HuH-7 (cell line): Measurements from ENCODE around the gene TPCN1.

Experiments
- DNase-seq: peaks from one replicate; pipeline ENCODE4 v3.0.0; 2011; ENCODE audit warnings: low spot score

TPCN1 gene

DNA sequence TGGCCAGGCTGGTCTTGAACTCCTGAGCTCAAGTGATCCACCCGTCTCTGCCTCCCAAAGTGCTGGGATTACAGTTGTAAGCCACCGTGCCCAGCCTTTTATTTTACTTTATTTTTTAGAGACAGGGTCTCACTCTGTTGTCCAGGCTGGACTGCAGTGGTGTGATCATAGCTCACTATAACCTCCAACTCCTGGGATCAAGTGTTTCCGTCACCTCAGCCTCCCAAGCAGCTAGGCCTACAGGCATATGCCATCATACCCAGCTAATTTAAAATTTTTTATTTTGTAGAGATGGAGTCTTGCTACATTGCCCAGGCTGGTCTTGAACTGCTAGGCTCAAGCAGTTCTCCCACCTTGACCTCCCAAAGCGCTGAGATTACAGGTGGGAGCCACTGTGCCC lies 3.7 kb downstream of the TPCN1 start:
- DNase-seq, result no peak

DNA sequence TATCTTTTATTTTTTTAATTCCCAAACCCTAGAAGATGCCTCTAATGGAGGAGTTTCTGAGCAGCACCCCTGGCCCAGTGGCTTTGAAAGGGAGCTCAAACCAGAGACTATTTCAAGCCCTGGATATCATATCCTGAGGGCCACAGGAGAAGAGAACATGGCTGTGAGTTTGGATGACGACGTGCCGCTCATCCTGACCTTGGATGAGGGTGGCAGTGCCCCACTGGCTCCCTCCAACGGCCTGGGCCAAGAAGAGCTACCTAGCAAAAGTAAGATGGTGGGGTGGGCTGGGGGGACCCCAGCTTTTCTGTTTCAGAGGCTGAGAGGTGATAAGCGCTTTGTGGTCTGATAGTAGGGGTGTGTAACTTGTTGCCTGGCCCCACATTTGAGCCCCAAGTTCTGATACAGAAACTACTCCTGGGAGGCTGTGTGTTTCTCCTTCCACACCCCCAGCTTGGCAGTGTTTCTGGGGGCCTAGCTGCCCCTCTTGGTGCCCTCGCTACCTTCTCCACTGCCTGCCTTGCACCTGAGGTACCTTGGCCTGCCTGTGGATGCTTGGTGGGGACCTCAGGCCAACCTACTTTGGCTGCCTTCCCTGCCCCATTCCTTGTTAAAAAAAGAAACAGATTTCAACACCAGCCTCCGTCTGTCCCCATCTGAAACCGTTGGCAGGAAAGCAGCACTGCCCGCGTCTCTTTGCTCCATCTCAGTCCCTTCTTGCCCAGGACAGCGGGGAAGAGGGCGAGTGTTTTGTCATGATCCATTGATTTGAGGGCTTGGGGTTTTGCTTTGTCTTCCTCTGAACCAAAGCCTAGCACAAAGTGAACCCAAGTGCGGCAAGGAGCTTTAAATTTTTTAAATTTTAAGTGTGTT lies 5.7 kb downstream of the TPCN1 start:
- DNase-seq, result no peak

DNA sequence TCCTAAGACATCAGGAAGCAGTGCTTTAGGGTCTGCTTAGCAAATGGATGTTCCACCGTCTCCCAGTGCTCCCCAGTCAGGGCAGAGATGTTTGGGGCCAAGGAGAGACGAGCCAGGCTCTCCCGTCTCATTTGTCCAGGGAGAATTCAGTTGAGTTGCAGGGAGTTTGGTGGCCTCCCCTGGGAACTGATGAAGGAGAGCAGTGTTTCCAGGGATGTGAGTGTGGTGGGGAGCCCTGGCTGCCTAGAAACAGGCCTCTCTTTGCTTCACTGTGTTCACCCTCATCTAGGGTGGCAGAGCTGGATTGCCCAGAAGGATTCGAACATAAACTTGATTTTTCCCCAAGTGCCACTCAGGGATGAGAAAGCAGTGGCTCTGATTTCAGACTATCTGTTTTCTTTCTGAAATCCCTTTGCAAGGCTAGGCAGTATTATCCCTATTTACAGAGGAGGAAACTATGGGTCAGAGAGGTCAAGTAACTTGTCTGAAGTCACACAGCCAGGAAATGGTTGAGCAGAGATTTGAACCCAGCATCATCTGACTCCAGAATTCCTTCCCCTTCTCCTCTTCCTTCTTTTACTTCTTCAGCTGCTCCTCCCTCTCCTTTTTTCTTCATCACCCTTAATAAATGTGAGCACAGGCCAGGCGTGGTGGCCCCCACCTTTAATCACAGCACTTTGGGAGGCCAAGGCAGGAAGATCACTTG lies 6.6 kb downstream of the TPCN1 start:
- DNase-seq, result no peak

DNA sequence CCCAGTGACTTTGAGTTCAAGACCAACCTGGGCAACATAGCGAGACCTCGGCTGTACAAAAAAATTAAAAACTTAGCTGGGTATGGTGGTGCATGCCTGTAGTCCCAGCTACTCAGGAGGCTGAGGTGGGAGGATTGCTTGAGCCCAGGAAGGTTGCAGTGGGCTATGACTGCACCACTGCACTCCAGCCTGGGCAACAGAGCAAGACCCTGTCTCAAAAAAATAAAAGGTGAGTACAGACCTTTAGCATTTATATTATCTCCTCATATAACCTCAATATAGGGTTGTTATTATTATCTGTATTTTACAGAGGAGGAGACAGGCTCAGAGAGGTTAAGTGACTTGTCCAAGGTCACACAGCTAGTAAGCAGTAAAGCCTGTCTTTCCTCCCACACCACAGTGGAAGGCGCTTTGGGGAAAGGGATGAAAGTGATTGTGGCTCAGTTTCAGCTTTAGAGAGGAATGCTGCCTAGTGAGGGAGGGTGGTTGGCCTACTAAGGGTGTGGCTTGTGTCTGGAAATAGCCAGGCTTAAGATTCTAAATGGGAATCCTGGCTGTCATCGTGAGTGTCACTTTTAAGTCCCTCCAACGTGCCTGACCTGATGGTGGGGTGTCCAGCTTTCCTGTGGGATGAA lies 7.2 kb downstream of the TPCN1 start:
- no peak for DNase-seq

DNA sequence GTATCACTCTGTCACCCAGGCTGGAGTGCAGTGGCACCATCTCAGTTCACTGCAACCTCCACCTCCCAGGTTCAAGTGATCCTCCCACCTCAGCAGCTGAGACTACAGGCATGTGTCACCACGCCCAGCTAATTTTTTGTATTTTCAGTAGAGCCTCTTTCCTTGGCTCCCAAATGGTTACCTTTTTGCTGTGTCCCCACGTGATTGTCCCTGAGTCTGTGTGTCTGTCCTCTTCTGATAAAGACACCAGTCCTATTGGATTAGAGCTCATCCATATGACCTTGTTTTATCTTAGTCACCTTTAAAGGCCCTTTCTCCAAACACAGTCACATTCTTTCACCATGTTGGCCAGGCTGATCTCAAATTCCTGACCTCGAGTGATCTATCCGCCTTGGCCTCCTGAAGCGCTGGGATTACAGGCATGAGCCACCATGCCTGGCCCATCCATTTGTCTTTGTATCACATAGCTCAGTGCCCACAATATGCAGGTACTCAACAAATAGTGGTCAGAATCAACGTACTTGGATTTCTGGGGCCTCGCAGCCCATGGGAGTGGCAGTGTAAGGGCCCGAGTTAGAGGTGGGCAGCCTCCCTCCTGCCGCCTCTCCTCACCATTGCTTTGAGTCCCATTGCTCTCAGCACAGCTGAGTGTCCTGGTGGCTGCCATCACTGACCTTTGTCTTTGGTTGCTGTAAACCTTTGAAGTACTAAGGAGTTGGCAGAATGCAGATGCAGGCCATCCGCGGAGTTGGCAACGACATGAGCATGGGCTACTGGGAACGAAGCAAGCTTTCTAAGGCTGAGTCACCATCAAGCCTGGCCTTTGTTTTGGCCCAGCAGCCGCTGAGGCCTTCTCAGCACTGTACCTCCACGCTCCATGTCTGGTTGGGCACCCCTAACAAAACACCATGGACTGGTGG lies 9.3 kb downstream of the TPCN1 start:
- DNase-seq, result no peak

DNA sequence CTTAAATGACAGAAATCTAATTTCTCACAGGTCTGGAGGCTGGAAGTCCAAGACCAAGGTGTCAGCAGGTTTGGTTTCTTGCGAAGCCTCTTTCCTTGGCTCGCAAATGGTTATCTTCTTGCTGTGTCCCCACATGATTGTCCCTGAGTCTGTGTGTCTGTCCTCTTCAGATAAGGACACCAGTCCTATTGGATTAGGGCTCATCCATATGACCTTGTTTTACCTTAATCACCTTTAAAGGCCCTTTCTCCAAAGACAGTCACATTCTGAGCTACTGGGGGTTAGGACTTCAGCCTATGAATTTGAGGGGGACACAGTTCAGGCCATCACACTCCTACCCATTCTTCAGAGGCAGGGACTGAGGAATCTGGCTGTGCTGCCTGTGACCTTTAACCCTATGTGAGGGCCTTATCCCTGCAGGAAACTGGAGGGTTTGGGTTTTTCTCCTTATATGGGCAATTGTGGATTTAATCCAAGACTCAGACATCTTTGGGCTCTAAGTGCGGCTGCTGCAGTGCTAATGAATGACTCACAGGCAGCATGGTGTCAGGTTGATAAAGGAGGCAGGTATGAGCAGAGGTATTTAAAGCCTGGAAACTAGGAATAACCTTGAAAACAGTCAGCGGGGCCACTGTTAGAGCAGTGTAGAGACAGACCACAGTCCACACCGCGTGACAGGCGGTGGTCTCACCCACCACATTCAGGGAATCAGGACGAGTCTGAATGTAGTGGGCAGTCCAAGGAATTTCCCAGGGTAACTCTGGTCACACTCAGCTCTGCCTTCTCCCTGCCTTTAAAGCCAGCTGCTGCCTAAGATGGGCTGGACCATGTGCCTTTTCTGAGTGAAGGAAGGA lies 10.2 kb downstream of the TPCN1 start:
- no peak for DNase-seq

DNA sequence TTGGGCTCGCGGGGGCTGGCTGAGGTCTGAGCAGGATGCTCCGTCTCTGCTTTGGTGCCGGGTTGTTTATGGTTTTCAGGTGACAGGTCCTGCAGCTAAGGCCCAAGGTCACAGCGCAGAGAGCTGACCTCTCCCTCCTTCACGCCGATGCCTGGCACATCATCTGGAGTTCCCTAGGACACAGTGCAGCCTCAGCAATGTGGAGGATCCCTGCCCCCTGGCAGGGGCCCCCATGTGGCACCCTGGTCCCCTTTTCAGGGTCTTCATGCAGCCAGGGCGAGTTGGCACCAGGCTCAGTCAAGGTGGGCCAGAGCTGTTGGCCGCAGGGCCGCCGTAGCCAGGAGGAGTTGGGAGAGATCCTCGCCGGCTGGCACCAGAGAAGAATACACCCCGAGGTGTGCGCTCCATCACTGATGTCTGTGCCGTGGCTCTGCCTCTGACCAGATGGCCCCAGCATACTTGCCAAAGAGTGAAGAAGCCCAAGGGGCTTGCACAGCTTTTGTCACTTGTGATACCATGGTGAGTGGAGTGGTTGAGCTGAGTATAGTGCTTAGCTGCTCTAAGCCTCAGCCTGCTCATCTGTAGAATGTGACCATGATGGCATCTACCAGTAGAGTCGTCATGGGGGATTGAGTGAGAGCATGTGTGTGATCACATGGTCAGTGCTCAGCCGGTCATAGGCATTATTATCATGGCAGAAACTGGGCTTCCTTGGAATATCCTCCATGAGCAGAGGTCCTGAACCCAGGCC lies 11.0 kb downstream of the TPCN1 start:
- no peak for DNase-seq

DNA sequence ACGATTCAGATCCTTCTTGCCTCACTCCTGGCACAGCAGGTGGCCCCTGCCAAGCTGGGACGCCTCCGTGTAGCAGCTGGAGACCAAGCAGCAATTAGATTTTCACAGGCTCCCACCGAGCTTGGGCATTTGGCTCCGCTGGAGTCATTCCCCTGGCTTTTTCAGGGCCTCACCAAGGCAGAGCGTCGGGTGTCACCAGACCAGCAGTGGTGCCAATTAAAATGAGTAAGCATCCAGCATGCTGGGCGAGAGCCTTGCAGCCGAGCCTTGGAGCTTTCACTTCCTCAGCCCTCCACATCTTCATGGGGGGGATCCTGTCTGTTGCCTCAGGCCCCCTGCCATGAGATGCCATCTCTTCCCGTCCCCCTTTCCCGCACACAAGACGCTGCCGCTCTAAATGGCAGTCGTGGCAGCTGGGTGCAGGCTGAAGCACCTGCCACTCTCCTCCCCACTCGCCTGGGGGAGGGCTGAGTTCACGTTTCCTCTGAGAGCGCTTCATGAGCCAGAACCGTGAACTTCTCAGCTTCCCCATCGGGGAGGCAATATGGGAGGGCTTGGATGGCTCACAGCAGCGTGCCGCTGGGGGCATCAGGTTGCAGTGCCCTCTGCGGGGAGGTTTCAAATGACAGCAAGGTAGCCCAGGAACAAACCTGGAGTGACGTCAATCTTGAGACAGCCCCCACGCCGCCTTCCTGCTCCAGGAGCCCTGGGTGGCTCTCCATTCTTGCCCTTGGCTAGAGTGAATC lies 11.7 kb downstream of the TPCN1 start:
- DNase-seq, result no peak

DNA sequence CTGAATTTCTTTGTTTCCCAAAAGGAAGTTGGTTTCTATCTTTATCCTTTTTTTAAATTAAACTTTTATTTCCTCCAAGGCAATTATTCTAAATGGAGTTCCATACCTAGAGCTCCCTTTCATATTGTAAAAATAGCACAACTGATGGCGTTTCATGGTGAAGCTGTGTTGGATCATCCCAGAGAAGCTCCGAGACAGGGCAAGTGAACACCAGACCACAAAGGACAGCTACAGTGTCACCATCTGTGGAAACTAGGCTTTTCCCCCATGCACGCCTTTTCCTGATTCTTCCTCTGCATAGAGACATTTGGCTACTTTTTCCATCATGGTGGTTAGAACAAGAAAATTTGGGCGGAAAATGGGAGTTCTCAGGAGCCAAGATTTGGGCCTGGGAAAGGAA lies 12.7 kb downstream of the TPCN1 start:
- DNase-seq, result no peak

DNA sequence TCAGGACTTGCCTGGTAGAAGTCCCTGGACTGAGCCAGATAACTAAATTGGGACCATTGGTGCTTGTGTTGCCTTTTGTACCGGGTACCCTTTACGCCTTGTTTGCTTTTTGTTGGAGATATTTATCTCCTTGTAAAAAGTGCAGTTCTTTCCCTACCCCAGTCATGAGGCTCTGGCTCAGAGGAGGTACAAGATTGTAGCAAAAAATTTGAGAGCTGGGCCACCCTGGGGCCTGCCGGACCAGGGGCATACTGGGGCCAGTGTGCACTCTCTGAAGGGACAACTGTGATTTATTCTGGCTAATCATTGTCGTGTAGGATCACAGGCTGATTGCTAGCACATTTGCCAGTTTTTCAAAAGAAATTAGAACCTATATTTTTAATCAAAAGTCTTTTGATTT lies 13.2 kb downstream of the TPCN1 start:
- DNase-seq, result no peak

DNA sequence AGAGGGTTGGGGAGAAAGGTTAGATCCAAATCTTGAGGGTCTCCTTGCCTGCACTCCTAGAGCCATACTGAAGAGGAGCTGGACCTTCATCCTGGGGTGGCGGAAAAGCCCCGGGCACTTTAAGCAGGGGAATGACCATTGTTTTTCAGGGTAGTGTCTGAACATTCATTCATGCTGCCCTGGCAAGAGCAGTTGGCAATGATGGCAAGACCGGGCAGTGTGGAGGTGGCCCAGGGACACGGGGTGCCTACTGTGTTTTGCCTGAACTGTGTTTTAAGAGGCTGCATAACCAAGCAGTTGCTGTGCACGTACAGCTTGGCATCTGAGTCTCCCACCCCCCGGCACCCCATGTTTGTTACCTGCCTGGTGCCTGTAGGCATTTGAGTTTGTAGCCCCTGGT lies 14.7 kb downstream of the TPCN1 start:
- no peak for DNase-seq

DNA sequence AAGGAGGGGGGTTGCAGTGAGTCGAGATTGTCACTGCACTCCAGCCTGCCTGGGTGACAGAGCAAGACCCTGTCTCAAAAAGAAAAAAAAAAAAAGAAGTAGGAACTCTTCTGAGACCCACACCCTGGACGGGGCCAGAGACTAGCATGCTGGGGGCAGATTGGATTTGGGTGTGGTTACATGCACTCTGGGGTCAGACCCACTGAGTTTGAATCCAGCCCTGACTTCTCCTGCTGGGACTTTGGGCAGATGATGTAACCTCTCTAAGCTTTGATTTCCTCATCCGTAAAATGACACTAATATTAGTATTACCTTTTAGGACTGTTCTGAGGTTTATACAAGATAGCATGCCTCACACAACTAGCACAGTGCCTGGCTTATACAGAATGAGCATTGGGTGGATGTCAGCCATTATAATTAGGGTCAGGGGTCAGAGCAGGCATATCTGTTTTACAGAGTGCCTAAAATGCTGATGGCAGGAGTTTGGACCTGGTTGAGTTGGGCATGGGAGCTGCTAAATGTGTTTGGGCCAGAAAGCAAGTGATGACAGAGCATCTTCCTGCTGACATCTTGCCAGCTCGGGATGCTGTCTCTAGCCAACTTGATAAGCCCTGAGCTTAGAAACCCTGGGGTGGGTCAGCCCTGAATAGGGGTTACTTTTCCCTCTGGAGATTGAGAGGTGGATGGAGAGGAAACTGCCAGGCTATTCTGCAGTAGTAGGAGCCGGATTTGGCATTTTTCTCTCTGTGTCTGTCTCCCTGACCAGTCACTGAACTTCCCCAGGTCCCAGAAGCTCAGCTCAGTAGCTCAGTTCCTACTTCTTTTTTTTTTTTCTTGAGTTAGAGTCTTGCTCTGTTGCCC lies 15.5 kb downstream of the TPCN1 start:
- DNase-seq, result no peak

DNA sequence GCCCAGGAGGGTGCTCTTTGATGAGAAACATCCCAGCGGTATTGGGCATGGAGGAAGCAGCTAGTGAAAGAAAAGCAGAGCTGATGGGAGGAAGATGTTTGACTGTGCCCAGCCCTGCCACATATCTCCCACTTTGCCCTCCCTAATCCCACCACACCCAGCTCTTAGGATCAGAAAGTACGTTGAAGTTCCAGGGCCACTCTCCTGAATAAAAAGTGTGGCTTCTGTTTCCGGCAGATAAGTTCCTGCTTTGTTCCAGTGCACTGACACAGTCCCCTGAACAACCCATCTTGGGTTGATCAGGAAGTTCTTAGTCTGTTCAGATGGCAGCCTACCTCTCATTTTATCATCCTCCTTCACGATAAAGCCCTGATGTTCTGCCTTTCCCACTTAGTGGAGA lies 16.5 kb downstream of the TPCN1 start:
- no peak for DNase-seq

DNA sequence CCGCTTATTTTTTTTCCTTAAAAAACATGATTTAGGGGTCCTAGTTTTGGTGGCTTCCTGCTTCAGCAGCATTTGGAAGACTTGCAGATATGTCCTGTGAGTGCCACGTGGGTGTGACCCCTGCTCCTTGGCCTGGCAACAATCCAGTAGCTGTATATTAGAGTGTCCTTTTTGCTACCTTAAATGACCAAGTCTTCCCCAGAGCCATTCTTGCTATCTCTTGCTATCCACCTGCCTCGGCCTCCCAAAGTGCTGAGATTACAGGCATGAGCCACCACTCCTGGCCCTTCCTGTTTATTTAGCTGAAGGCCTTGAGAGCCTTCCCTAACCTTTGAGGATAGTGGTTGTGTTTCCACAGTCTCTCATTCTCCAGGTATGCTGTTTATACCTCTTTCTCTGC lies 17.0 kb downstream of the TPCN1 start:
- DNase-seq, result no peak

DNA sequence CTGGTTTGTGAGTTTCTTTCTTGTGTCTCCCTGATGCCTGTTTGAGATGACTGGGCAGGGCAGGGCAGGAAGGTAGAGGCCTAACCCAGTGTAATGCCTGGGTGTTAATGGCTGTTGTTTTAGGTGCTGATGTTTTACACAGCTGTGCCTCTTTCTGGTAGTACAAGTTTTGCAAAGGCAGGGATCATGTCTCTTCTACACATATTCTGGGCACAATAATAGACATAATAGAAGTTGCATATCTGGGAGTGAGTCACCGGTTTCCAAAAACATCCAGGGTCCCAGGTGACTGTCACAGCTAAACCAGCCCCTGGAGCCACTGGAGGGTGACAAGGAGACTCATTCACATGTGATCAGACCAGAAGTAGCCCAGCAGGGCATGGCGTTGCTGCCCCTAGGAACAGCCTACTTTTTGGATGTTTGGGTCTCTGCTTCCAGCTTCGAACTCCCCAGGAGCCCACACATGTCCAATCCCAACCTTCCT lies 18.1 kb downstream of the TPCN1 start:
- DNase-seq, result no peak

DNA sequence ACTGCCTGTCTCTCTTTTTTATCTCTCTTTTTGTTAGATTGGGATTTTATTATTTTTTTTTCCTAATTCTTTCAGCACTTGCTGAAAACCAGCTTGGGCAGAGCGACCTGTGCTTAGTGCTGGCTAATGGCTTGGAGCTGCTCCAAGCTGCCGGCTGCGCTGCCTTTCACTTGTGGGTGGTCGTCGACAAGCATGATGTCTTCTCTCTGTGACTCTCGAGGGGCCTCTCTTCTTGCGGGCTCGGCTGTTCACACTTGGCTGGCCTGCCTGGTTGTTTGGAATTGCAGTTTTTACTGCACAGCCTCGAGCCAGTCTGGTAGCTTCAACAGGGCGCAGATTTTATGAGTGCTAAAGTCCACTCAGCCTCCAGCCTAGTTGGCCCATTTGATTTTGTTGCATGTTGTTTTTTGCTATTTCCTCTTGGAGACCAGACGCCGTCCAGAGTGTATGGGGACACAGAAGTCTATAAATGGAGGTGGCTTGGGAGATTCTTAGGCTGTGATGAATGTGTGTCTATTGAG lies 18.6 kb downstream of the TPCN1 start:
- DNase-seq, result peak; percentile 81

DNA sequence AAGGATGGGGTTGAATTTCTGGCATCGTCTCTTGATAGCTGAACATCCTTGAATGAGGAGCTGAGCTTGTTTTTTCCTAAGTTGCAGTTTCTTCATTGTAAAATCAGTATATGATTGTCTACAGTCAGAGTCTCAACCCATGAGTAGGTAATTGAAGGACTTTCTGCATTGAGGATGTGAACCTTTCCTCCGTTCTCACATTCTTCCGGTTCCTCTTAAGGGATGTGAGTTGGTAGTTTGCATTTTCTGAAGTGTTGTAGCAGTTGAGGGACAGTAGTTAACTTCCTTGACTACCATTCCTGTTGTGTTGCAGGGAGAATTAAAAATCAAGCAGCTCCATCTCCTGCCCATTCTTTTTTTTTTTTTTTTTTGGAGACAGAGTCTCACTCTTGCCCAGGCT lies 19.1 kb downstream of the TPCN1 start:
- no peak for DNase-seq
